HG03342 (cell line): ENCODE measurements around the gene RGMB.
A peak's percentile ranks its signal among the peaks of the same experiment; 100 is the strongest.

ENCODE experiments used
- ATAC-seq: cut with Tn5 transposase; IDR thresholded peaks from one replicate; pipeline ENCODE4 v1.9.1; 2021; ENCODE audit warnings: mild to moderate bottlenecking, moderate library complexity; ENCODE audit not compliant: unreplicated experiment

RGMB gene

DNA sequence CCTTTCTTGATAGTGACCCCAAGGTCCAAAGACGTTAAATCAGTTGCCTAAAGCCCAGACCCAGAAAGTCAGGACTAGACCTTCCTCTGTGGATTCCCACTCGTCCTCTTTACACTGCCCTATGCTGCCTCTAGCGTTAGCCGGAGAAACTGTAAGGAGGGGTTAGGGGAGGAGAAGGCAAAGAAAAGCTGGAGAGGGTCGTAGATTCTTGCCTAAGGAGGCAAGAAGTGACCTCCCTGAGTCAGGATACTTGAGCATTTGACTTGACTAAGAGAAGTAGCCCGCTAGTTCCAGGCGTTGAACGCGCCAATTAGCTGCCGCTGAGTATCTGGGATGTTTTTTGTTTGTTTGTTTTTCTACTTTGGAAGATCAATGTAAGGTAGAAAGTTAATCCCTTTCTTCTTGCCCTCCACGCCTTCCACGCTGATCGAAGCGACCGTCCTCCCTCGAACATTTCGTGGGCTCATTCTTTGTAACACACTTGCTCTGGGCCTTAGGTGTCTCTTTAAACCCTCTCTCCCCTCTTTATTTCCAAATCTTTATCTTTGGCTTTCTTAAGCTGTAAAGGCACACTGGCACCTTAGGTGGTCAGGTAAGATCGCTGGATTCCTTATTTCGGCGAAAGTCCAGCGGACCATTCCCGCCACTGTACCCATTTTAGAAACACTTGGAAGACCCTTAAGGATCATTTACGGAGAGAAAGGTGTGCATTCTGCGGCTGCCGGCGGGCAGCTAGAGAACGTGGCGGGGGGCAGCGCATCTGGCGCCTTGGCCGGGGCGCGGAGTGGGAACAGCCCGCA is 5.1 kb upstream of the RGMB start:
- peak; percentile 54 for ATAC-seq

DNA sequence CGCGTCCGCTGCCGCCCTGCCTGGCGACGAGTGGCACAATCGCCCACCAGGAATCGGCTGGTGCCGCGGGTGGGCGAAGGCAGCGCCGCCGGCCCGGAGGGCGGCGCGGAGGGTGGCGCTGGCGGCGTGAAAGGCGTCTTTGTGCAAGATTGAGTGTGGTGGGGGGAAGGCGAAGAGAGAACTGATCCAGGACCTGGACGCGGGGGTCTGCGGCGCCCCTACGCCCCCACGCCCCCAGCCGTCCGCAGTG is 4.6 kb upstream of the RGMB start:
- ATAC-seq = no peak

DNA sequence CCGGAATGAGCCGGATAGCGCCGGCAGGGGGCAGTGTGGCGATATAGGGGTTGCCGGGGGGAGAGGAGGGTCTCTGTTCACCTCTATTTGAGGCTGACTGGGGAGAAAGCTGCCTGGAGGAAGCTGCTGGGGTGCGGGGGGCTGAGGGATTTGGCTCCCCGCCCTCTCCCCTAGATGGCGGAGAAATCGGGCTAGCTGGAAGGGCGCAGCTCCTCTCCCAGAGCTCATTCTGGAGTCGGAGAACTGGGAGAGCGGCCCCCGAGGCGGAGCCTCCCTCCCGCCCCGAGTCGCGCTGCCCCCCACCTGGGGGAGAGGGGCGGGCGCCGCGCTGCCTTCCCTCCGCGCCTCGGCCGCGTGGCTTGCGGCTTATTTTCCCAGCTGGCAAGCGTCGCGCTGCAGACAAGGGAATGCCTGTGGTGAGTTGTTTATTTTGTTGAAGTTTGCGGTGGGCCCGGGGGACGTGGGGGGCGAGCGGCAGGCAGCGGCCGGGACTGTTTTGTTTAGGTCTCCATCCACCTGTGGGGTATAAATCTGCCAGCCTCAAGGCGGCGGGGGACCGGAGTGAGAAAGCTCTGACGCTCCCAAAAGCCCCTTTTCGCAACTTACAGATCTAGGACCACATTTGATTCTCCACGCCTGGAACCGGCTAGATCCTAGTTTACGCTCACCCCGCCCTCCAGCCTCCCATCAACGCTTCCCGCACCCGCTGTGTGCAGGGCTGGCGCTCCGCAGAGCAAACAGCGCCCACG is 4.1 kb upstream of the RGMB start:
- ATAC-seq = no peak

GRCh38 chr5:98769959-98770208 is 3.6 kb upstream of the RGMB start:
- ATAC-seq = no peak

GRCh38 chr5:98770209-98770910 is 3.1 kb upstream of the RGMB start:
- ATAC-seq = no peak

GRCh38 chr5:98770911-98771322 is 2.5 kb upstream of the RGMB start:
- no peak for ATAC-seq

DNA sequence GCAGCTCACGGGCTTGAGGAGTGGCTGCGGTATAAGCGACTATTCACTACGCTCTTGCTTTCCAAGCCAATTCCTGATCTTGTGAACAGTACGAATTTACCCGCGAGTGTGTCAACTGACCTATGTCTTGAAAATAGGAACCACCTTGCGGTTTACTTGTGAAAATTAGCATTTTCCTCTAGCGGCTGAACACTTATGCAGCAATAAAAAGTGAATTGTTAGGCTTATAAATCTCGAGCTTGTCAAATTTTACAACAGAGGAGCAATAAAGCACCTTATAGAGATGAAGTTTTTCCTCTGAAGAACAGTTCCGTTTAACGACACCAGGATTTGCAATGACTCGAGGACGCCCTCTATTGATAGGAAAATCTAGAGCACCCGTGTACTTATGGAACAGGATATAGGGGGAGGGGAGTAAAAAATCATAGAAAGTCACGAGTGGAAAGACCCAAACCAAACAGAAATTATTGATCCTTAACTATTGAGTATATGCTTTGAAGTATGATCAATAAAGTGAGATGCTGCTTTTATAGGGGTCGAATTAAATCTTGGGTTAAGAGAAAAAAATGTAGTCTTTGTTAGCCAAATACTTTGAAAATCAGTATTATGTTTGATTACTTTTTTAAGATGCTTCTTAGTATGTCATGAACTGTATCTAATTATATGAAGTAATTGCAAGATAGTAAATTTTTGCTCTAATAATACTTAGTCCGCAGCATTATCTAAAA is 1.9 kb upstream of the RGMB start:
- ATAC-seq = peak; percentile 15

DNA sequence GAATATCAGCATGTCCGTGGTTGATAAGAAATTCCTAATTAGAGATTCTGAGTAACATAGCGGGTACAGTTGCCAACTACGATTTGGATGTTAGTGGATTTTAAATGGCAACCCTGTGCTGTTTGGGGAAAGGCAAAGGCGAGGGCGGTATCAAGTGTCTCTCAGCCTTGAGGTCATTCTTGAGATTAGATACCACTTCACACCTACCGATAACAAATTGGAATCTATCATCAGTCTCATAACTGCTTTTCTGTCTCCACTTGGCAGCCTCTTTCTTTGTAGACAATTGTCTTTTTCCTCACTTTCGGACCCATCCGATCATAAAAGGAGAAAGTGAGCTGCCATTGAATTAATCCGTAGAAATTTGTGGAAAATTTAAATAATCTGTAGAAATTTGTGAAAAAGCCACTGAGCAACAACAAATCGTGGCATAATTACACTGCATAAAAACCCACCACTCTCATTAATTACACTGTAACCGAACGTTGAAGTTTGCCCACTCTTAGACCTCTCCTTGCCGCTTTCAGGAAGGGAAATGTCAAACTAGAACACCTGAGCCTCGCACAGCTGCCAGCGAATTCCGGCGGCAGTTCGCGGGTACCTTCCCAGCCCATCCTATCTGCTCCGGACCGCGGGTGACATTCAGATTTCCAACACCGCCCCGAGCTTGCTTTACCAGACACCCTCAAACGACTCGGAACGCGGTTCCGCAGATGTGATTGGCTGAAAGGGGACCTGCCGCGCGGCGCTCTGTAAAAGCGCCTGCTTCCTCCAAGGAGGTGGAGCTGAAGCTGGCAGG is 849 bp upstream of the RGMB start:
- peak; percentile 9 for ATAC-seq

GRCh38 chr5:98773214-98773463 is 324 bp upstream of the RGMB start:
- ATAC-seq = no peak

DNA sequence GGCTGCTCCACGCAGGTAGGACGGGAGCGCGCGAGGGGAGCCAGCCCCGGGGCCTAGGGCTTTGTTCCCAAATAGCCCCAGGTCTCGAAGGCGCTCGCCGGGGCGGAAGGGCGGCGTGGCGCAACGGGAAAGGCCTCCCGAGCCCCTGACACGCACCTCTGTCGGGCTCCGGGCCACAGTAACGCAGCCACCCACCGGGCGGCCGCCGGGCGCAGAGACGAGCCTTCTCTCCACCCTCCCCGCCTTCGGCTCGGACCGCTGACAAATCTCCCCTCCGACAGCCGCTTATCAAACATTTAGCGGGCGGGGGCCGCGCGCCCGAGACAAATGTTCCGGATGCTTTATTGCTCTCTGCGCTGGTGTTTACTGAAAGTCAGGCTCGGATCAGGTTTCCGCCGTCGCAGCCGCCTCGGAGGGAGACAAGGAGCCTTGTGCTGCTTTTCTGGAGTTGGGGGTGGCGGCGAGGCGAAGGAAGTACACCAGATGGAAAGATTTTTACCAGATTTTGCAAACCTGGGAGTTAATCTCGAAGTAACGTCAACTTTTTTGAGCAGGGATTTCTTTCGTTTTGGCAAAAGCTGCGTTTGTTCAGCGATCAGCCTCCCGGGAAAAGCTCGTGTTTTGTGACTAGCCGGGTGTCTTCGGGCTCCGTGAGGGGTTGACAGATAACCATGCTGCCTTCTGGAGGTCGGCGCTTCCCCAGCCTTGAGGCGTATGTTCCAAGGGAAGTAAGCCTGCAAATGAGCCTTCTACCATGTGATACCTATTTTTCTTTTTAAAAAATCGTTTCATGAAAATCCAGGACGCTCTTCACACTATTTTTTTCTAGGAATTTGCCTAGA is 950 bp downstream of the RGMB start:
- ATAC-seq = peak; percentile 35

- no peak for ATAC-seq
Observed at GRCh38 chr5:98775246-98776065, 2.0 kb downstream of the RGMB start.

GRCh38 chr5:98776066-98776705 is 2.7 kb downstream of the RGMB start:
- no peak for ATAC-seq

- ATAC-seq = no peak
Observed at GRCh38 chr5:98777295-98777694, 3.8 kb downstream of the RGMB start.

DNA sequence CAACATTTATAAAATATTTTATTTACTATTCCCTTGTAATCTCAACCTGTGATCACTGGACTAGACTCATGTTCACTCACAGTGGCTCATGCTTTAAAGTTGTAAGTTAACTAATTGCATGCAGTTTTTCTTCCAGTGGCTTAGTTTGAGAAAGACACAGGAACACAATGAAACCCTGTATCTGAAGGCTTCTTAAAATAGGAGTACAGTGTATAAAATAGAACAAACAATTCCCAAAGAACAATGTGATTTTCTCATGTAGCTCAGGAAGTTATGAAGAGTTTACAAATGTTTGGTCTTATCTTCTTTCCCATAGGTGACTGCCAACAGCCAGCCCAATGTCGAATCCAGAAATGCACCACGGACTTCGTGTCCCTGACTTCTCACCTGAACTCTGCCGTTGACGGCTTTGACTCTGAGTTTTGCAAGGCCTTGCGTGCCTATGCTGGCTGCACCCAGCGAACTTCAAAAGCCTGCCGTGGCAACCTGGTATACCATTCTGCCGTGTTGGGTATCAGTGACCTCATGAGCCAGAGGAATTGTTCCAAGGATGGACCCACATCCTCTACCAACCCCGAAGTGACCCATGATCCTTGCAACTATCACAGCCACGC is 5.9 kb downstream of the RGMB start:
- ATAC-seq = no peak

DNA sequence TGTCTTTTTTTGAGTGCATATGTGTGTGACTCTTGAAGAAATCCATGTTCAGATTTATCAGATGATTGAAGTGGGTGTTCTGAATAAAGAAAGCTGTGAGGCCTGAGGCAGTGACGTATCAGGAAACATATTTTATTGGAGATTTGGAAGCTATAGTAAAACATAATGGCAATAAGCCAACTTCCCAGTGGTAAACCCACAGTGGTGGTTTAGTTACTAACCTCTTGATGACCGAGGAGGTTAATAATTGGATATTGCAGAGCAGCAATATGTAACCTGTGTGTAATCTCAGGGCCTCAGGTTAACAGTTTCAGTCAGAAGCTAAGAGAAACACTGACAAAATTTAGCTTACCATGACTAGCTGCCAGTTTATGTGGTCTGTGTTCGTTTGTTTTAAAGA is 6.9 kb downstream of the RGMB start:
- no peak for ATAC-seq

- ATAC-seq = no peak
Observed at GRCh38 chr5:98781520-98781919, 8.1 kb downstream of the RGMB start.

GRCh38 chr5:98781964-98782363 is 8.5 kb downstream of the RGMB start:
- no peak for ATAC-seq

- no peak for ATAC-seq
Observed at GRCh38 chr5:98783051-98783649, 9.7 kb downstream of the RGMB start.
